IMR-90 (cell line): ENCODE measurements around the gene KRT10.

Experiments
- BHLHE40 ChIP-seq: fragments of 150-350 bp; IDR thresholded peaks from 2 replicates; pipeline ENCODE4 v1.6.1; 2016; ENCODE audit warnings: mild to moderate bottlenecking, low read depth, low read length
- CEBPB ChIP-seq: IDR thresholded peaks from 2 replicates; pipeline ENCODE4 v1.6.1; 2012; ENCODE audit warnings: low read depth, low read length, improper control_type of control experiment
- FOS ChIP-seq: fragments of 150-350 bp; IDR thresholded peaks from 2 replicates; pipeline ENCODE4 v1.6.1; 2016; ENCODE audit warnings: low read depth, low read length
- MAFK ChIP-seq: IDR thresholded peaks from 2 replicates; pipeline ENCODE4 v1.6.1; 2012; ENCODE audit warnings: low read depth, low read length, improper control_type of control experiment
- MAZ ChIP-seq: IDR thresholded peaks from 2 replicates; pipeline ENCODE4 v1.6.1; 2012; ENCODE audit warnings: low read depth, mild to moderate bottlenecking, low read length, improper control_type of control experiment, moderate library complexity, borderline replicate concordance
- MXI1 ChIP-seq: IDR thresholded peaks from 2 replicates; pipeline ENCODE4 v1.6.1; 2012; ENCODE audit warnings: low read depth, mild to moderate bottlenecking, low read length, moderate library complexity, borderline replicate concordance
- POLR2A ChIP-seq: IDR thresholded peaks from 2 replicates; pipeline ENCODE4 v1.6.1; 2012; ENCODE audit warnings: mild to moderate bottlenecking, low read depth, low read length
- RAD21 ChIP-seq: IDR thresholded peaks from 2 replicates; pipeline ENCODE4 v1.6.1; 2012; ENCODE audit warnings: low read length, improper control_type of control experiment
- RCOR1 ChIP-seq: IDR thresholded peaks from 2 replicates; pipeline ENCODE4 v1.6.1; 2012; ENCODE audit warnings: mild to moderate bottlenecking, low read length, improper control_type of control experiment; ENCODE audit not compliant: insufficient replicate concordance
- RFX5 ChIP-seq: IDR thresholded peaks from 2 replicates; pipeline ENCODE4 v1.8.0; 2012; ENCODE audit warnings: low read depth, mild to moderate bottlenecking, low read length, moderate library complexity
- SMC3 ChIP-seq: fragments of 150-350 bp; IDR thresholded peaks from 2 replicates; pipeline ENCODE4 v1.6.1; 2016; ENCODE audit warnings: low read depth, mild to moderate bottlenecking, antibody characterized with exemption, low read length, moderate library complexity
- TF ChIP-seq, protein P1 (sequence below): conservative IDR thresholded peaks from 2 replicates; pipeline ENCODE4 v1.5.1; 2012; ENCODE audit warnings: mild to moderate bottlenecking, low read depth, low read length, improper control_type of control experiment
- TF ChIP-seq, protein P2 (sequence below): fragments of 150-350 bp; IDR thresholded peaks from 2 replicates; pipeline ENCODE4 v1.6.1; 2016; ENCODE audit warnings: low read depth, mild to moderate bottlenecking, low read length, moderate library complexity, borderline replicate concordance
- TF ChIP-seq, protein P3 (sequence below): fragments of 150-350 bp; IDR thresholded peaks from 2 replicates; pipeline ENCODE4 v1.6.1; 2017; ENCODE audit warnings: mild to moderate bottlenecking, antibody characterized with exemption, low read length, low read depth

DNA sequence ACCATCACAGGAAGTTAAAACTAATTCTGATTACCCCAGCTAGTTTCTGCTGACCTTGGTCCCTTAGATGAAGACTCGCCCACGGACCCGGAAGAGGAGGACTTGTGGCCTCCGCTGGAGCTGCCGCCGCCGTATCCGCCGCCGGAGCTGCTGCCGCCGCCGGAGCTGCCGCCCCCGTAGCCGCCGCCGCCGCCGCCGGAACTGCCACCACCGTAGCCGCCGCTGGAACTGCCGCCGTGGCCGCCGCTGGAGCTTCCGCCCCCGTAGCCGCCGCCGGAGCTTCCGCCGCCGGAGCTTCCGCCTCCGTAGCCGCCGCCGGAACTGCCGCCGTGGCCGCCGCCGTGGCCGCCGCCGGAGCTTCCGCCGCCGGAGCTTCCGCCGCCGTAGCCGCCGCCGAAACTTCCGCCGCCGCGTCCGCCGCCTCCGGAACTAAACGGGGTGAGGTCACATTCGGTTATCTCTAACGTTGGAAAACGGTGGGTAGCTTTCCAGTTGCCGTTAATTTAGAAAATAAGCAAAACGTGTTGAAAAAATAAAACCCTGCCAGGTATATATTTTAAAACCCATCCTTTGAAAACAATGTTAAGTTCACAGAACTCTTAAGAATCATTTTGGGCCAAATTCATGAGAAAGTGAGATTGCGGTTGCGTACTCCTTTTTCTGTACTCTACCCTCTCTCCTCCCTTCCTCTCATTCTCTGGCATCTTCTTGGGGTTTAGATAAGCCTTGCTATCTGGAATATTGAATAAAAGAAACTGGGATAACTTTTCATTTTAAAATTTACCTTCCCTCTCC lies 3.5 kb downstream of the KRT10 start:
- TF ChIP-seq, protein P1, sequence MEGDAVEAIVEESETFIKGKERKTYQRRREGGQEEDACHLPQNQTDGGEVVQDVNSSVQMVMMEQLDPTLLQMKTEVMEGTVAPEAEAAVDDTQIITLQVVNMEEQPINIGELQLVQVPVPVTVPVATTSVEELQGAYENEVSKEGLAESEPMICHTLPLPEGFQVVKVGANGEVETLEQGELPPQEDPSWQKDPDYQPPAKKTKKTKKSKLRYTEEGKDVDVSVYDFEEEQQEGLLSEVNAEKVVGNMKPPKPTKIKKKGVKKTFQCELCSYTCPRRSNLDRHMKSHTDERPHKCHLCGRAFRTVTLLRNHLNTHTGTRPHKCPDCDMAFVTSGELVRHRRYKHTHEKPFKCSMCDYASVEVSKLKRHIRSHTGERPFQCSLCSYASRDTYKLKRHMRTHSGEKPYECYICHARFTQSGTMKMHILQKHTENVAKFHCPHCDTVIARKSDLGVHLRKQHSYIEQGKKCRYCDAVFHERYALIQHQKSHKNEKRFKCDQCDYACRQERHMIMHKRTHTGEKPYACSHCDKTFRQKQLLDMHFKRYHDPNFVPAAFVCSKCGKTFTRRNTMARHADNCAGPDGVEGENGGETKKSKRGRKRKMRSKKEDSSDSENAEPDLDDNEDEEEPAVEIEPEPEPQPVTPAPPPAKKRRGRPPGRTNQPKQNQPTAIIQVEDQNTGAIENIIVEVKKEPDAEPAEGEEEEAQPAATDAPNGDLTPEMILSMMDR, result 0 out of 2 replicates have a peak, but pooled peaks have one; percentile 0
- TF ChIP-seq BHLHE40, result no peak
- TF ChIP-seq RCOR1, result no peak
- peak; percentile 68 for TF ChIP-seq POLR2A
- no peak for TF ChIP-seq RAD21
- peak; percentile 29; the same call in 1 of the 2 replicates for TF ChIP-seq MAZ
- TF ChIP-seq SMC3, result no peak
- TF ChIP-seq FOS, result no peak
- TF ChIP-seq, protein P2, sequence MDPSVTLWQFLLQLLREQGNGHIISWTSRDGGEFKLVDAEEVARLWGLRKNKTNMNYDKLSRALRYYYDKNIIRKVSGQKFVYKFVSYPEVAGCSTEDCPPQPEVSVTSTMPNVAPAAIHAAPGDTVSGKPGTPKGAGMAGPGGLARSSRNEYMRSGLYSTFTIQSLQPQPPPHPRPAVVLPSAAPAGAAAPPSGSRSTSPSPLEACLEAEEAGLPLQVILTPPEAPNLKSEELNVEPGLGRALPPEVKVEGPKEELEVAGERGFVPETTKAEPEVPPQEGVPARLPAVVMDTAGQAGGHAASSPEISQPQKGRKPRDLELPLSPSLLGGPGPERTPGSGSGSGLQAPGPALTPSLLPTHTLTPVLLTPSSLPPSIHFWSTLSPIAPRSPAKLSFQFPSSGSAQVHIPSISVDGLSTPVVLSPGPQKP, result no peak
- no peak for TF ChIP-seq RFX5
- TF ChIP-seq, protein P3, sequence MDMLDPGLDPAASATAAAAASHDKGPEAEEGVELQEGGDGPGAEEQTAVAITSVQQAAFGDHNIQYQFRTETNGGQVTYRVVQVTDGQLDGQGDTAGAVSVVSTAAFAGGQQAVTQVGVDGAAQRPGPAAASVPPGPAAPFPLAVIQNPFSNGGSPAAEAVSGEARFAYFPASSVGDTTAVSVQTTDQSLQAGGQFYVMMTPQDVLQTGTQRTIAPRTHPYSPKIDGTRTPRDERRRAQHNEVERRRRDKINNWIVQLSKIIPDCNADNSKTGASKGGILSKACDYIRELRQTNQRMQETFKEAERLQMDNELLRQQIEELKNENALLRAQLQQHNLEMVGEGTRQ, result no peak
- peak; percentile 45 for TF ChIP-seq MAFK
- no peak for TF ChIP-seq MXI1
- TF ChIP-seq CEBPB, result no peak
